C4-2B (cell line): ENCODE results near the gene KHDC1.
"Not testable (repeated sequence)": the region's sequence is repeated elsewhere in the genome, so short reads cannot be mapped to it uniquely, and the experiment has no call there.

Source experiments
- H3K27ac ChIP-seq: fragments of 450-650 bp; 2 replicates; pipeline ENCODE4 v1.5.1; 2017
- ZFX ChIP-seq: fragments of 450-650 bp; IDR thresholded peaks from 2 replicates; pipeline ENCODE4 v1.6.1; 2017
- TF ChIP-seq, protein P1 (sequence below): fragments of 450-650 bp; conservative IDR thresholded peaks from 2 replicates; pipeline ENCODE4 v1.5.1; 2017; ENCODE audit warnings: mild to moderate bottlenecking

Gene KHDC1

DNA sequence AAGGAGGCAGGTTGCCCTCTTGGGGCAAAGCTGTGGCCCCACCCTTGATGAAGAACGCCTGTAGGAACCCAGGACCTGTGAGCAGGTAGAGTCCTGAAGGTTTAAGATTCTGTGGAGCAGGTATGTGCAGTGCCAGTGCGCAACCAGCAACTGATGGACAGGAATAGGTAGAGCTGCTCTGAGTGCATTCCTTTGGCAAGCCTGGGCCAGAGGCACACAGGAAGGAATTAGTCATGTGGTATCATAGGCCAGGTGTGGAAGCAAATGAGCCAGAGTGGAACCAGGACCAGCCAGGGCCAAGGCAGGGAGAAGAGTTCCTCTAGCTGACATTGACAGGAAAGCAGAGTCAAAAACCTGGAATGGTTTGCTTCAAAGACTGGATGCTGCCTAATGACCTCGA, 1.4 kb upstream of the KHDC1 start:
- H3K27ac ChIP-seq, result no peak overlapping the region
- no peak for TF ChIP-seq ZFX

DNA sequence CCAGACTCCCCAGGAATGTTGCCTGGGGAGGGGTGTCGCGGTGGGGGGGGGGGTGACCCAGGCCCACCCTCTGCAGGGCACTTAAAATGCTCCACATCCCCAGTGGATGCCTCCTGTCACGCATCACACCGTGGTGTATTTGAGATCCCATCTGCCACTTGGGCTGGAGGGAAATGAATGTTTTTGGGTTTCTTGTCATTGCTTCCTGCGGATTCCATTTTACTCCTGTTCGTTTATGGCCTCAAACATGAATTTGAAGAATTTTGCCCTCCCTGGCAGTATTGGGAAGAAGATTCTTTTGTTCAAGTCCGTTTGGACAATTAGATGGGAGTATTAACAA, 544 bp upstream of the KHDC1 start:
- H3K27ac ChIP-seq, result peak overlapping the region; percentile 13; the same call in 1 of the 2 replicates
- TF ChIP-seq, protein P1, sequence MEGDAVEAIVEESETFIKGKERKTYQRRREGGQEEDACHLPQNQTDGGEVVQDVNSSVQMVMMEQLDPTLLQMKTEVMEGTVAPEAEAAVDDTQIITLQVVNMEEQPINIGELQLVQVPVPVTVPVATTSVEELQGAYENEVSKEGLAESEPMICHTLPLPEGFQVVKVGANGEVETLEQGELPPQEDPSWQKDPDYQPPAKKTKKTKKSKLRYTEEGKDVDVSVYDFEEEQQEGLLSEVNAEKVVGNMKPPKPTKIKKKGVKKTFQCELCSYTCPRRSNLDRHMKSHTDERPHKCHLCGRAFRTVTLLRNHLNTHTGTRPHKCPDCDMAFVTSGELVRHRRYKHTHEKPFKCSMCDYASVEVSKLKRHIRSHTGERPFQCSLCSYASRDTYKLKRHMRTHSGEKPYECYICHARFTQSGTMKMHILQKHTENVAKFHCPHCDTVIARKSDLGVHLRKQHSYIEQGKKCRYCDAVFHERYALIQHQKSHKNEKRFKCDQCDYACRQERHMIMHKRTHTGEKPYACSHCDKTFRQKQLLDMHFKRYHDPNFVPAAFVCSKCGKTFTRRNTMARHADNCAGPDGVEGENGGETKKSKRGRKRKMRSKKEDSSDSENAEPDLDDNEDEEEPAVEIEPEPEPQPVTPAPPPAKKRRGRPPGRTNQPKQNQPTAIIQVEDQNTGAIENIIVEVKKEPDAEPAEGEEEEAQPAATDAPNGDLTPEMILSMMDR, result no peak
- no peak for TF ChIP-seq ZFX

DNA sequence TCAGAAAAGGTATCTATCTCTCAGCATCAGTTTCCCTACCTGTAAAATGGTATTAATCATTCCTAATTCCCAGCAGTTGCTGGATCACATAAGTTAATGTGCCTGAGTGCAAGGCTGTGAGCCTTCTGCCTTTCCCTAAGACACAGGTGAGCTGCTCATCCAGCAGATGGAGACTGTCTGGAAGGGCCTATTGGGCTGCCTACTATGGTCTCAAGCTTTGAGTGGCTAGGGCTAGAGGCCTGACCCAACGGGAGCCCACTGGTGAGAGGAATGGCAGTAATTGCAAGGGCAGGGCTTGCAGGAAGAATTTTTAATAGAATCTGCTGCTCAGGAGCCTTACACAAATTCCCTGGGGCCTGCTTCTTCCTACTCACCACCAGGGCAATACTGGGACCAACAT, 4.3 kb downstream of the KHDC1 start:
- H3K27ac ChIP-seq, result no peak overlapping the region
- TF ChIP-seq ZFX, result no peak
- TF ChIP-seq, protein P1, result no peak

DNA sequence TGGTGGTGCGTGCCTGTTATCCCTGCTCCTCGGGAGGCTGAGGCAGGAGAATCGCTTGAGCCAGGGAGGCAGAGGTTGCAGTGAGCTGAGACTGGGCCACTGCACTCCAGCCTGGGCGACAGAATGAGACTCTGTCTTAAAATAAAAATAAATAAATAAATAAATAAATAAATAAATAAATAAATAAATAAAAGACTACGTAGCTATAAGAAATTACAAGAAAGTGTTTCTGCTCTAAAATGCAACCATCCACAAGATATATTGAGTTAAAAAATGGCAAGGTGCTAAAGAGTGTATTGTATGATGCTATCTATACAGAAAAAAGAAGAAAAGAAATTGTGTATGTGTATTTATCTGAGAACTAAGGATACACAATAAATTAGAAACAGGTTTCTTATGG, 8.7 kb downstream of the KHDC1 start:
- H3K27ac ChIP-seq, result not testable (repeated sequence)

DNA sequence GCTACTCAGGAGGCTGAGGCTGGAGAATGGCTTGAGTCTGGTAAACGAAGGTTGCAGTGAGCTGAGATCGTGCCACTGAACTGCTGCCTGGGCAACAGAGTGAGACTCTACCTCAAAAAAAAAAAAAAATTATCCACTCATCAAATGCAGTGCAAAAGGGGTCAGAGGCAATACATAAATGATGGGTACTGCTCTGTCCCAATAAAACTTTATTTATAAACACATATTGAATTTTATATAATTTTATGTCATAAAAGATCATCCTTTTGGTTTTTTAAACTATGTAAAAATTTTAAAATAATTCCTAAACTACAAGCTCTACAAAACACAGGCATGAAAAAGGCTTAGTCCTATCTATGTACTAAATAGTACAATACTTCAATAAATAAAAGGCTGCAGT, 10.3 kb downstream of the KHDC1 start:
- TF ChIP-seq, protein P1, result no peak
- no peak for TF ChIP-seq ZFX
- no peak overlapping the region for H3K27ac ChIP-seq

DNA sequence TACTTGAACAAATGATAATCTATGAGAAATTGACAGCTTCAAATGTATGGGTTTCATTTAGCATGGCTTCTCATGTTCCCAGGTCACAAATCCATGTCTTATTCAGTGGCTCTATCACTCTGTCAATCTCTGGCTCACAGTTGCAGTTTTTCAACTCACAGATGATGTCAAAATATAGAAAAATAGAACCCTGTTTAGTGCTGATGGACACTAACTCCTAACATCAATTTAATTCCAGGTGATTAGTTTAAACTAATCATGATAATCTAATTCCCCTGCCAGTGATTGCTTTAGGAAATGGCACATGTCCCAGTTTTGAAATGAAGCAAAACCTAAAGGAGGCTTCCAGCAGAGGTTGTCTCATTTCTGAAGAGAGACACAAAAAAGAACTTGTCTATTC, 13.0 kb downstream of the KHDC1 start:
- TF ChIP-seq, protein P1, result no peak
- TF ChIP-seq ZFX, result no peak
- no peak overlapping the region for H3K27ac ChIP-seq

DNA sequence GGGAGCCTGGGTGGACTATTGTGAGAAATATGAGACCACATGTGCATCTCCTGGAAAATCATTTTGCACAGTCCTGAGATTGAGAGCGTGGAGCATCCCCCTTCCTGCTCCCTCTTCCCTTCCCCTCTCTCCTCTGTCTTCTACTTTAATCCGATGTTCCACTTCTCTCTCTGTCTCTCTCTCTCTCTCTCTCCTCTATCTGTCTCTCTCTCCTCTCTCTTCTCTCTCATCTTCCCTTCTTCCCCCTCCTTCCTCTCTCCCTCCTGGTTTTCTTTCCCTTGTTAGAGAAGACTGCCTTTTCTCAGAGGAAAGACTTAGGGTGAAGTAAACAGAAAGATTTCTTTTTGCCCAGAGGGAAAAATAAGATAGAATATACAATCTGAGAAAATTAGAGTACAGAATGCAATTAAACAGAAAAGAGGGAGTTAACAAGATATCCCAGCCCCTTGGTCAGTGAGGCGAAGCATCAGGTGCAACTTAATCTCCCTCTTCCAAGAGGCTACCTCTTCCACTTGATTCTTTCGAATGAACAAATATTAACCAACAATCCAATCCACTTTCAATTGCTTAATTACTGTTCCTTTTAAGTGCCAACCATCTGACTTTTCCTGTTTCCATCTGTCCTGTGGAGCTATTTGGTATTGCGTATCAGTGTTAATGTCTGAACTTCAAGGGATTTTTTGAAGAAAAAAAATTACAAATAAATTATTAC, 14.6 kb downstream of the KHDC1 start:
- TF ChIP-seq, protein P1, result no peak
- no peak for TF ChIP-seq ZFX
- no peak overlapping the region for H3K27ac ChIP-seq

DNA sequence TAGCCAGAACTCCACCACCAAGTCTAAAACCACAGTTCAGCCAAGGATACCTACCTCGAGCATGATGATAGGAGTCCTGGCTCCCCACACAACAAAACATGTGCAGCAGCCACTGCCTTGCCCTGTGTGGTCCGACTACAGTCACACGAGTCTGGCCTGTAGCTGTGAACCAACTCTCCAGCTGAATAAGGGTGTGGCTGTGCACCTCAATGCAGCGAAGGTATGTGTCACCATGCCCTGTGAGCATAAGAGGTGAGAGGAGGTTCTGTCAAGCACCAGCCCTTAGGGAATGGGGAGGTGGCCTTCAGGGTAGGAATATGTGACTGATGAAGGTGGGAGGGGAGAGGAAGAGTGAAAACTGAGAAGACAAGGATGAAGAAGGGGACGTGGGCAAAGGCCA, 21.0 kb downstream of the KHDC1 start:
- no peak for TF ChIP-seq ZFX
- TF ChIP-seq, protein P1, result no peak
- H3K27ac ChIP-seq, result no peak overlapping the region

DNA sequence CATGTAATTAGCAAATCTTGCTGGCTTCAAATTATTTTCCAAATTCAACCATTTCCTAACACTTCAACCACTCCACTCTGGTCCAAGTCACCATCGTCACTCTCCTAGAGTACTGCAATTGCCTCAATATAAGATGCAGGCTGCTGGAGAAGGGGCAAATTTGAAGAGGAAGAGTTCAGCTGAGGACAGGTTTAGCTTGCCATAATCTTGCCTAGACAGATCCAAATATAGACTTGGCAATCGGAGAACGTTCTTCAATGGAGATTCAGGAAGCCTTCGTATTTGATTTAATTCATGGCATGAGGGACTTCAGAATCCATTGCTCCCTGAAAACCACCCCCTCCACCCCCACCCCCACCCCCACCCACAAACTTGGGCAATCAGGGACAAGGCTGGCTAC, 22.3 kb downstream of the KHDC1 start:
- TF ChIP-seq, protein P1, result no peak
- no peak for TF ChIP-seq ZFX
- no peak overlapping the region for H3K27ac ChIP-seq
